HepG2 (cell line): Measurements from ENCODE around the gene FKBP8. TPM values are rescaled to one million over a fixed set of nuclear protein-coding genes. Genes with fewer than 3 reads are reported as not detected.

Experiments
- BORCS8-MEF2B ChIP-seq: sonication (generic); formaldehyde crosslinking; IDR thresholded peaks from 2 replicates; pipeline ENCODE4 v1.8.0; 2022; ENCODE audit warnings: mild to moderate bottlenecking, missing genetic modification reagents
- EZH2 ChIP-seq: conservative IDR thresholded peaks from 2 replicates; pipeline ENCODE4 v1.6.1; 2012; ENCODE audit warnings: mild to moderate bottlenecking, low read depth, low read length, moderate library complexity
- GATAD1 ChIP-seq: IDR thresholded peaks from 2 replicates; pipeline ENCODE4 v1.6.1; 2016; ENCODE audit warnings: missing genetic modification reagents, missing compliant biosample characterization
- IKZF5 ChIP-seq: IDR thresholded peaks from 2 replicates; pipeline ENCODE4 v1.6.1; 2018; ENCODE audit warnings: missing genetic modification reagents, mild to moderate bottlenecking, missing compliant biosample characterization
- KAT8 ChIP-seq: IDR thresholded peaks from 2 replicates; pipeline ENCODE4 v1.6.1; 2016; ENCODE audit warnings: missing genetic modification reagents, missing compliant biosample characterization
- KDM2A ChIP-seq: sonication (generic); formaldehyde crosslinking; IDR thresholded peaks from 2 replicates; pipeline ENCODE4 v1.4.0; 2020; ENCODE audit warnings: low read depth, missing genetic modification reagents, borderline replicate concordance
- KLF11 ChIP-seq: IDR thresholded peaks from 2 replicates; pipeline ENCODE4 v1.6.1; 2016; ENCODE audit warnings: missing compliant biosample characterization
- MAZ ChIP-seq, 2 experiments: sonication (generic) in 1 of 2; formaldehyde crosslinking in 1 of 2; IDR thresholded peaks; 2 replicates each; pipeline versions ENCODE4 v1.5.0 to v1.6.1; 2012 to 2020; ENCODE audit warnings: low read depth in 2 of 2, mild to moderate bottlenecking in 2 of 2, borderline replicate concordance in 1 of 2, improper control_type of control experiment in 1 of 2, low read length in 1 of 2, missing genetic modification reagents in 1 of 2, moderate library complexity in 1 of 2
- MED1 ChIP-seq: sonication (generic); formaldehyde crosslinking; IDR thresholded peaks from 2 replicates; pipeline ENCODE4 v1.4.0; 2020; ENCODE audit warnings: missing genetic modification reagents
- NR2F2 ChIP-seq: IDR thresholded peaks from 2 replicates; pipeline ENCODE4 v1.6.1; 2012; ENCODE audit warnings: low read depth, inconsistent platforms, borderline replicate concordance
- POLR2G ChIP-seq: fragments of 200-400 bp; formaldehyde crosslinking; IDR thresholded peaks from 2 replicates; pipeline ENCODE4 v1.6.1; 2018; ENCODE audit warnings: mild to moderate bottlenecking, low read depth, low read length, moderate library complexity
- PRDM15 ChIP-seq: sonication (generic); formaldehyde crosslinking; IDR thresholded peaks from 2 replicates; pipeline ENCODE4 v1.4.0; 2020; ENCODE audit warnings: missing genetic modification reagents
- SIX1 ChIP-seq: sonication (generic); formaldehyde crosslinking; IDR thresholded peaks from 2 replicates; pipeline ENCODE4 v1.4.0; 2020; ENCODE audit warnings: missing genetic modification reagents, borderline replicate concordance
- SSRP1 ChIP-seq: IDR thresholded peaks from 2 replicates; pipeline ENCODE4 v1.6.1; 2016; ENCODE audit warnings: control low read depth
- ZFX ChIP-seq: sonication (generic); formaldehyde crosslinking; IDR thresholded peaks from 2 replicates; pipeline ENCODE4 v1.4.0; 2020; ENCODE audit warnings: mild to moderate bottlenecking, low read depth, missing genetic modification reagents, moderate library complexity
- ZMAT5 ChIP-seq: sonication (generic); formaldehyde crosslinking; IDR thresholded peaks from 2 replicates; pipeline ENCODE4 v1.5.0; 2020; ENCODE audit warnings: mild to moderate bottlenecking, low read depth, missing genetic modification reagents, borderline replicate concordance
- ZNF317 ChIP-seq: sonication (generic); formaldehyde crosslinking; IDR thresholded peaks from 2 replicates; pipeline ENCODE4 v1.5.0; 2020; ENCODE audit warnings: mild to moderate bottlenecking, missing genetic modification reagents
- ZNF414 ChIP-seq: sonication (generic); formaldehyde crosslinking; IDR thresholded peaks from 2 replicates; pipeline ENCODE4 v1.5.0; 2020; ENCODE audit warnings: missing genetic modification reagents
- ZNF660 ChIP-seq: sonication (generic); formaldehyde crosslinking; IDR thresholded peaks from 2 replicates; pipeline ENCODE4 v1.5.1; 2020; ENCODE audit warnings: mild to moderate bottlenecking, low read depth, missing genetic modification reagents, borderline replicate concordance
- ZNF691 ChIP-seq: sonication (generic); formaldehyde crosslinking; IDR thresholded peaks from 2 replicates; pipeline ENCODE4 v1.4.0; 2020; ENCODE audit warnings: missing genetic modification reagents, low read depth, mild to moderate bottlenecking, borderline replicate concordance
- ZNF776 ChIP-seq: sonication (generic); formaldehyde crosslinking; IDR thresholded peaks from 2 replicates; pipeline ENCODE4 v1.4.0; 2020; ENCODE audit warnings: mild to moderate bottlenecking, missing genetic modification reagents
- ZSCAN31 ChIP-seq: sonication (generic); formaldehyde crosslinking; IDR thresholded peaks from 2 replicates; pipeline ENCODE4 v1.5.0; 2020; ENCODE audit warnings: low read depth, mild to moderate bottlenecking, missing genetic modification reagents
- polyA plus RNA-seq, 8 experiments: library from polyadenylated mRNA; depleted of rRNA in 3 of 8; stranded (reverse) in 7 of 8; unstranded in 1 of 8; fragments of >200 nt; fragmentation: Illumina TruSeq in 4 of 8; extraction: Trizol in 4 of 8; gene quantifications; 2 replicates each; pipeline versions ENCODE4 v1.2.1 to v1.2.3, GENCODE V29; 2011 to 2016; ENCODE audit warnings: low read depth in 4 of 8, missing spikeins in 1 of 8, mixed read lengths in 1 of 8; ENCODE audit not compliant: insufficient read depth in 1 of 8
- total RNA-seq, 5 experiments: library from RNA; depleted of rRNA; stranded (reverse); fragments of >200 nt; fragmentation: Illumina TruSeq; extraction: Trizol; gene quantifications; 2 replicates each; pipeline ENCODE4 v1.2.3, GENCODE V29; 2016; ENCODE audit warnings: low read depth in 1 of 5

FKBP8 gene
- total and polyA plus RNA-seq, 2 of the 13 experiments (the other 11 are each of a cell fraction or from before 2014, with no cell fraction given) = 81.7 to 93.9 TPM

DNA sequence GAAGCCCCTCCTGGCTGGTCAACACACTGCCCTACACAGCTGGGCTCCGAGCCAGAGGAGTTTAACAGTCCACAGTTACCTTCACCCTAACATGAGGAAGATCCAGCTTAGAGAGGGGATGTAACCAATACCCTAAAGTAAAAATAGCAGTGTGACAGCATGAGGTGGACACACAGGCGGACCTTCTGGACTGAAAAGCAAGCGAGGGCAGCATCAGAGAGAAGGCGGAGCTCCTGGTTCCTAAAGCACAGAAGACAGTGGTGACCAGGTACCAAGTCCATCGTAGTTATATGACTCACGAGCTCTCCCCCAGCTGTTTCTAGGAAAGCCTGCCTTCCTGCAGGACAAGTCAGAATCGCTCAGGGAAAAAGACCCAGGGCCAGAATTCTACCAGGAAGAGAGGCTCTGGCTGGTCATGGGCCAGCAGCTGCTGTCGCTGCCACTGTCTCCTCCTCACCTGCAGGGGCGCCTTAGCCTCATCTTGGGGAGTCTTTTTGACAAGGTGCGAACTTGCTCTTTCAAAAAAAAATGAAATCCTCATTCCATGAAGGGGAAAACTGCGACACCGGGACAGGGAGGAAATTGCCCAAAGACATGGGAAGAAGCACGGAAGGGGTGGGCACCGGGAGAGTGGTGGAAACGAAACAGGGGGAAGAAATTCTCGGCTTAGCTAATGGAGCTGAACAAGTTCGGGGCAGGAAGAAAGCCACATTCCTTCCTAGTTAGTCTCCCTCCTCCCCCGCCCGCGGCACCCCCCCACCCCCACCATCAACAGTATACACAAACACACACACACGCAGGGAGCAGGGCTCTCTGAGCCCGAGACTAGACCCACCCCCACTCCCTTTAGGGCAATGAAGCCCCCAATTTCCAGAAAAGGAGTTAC is 23.2 kb downstream of the FKBP8 start (continued):
- TF ChIP-seq PRDM15 (no peak), ZMAT5 (CRISPR knock-in tag) (no peak), MED1 (CRISPR knock-in tag) (peak; percentile 76), GATAD1 (CRISPR knock-in tag) (no peak), ZSCAN31 (CRISPR knock-in tag) (0 out of 2 replicates have a peak, but pooled peaks have one; percentile 62), ZNF414 (0 out of 2 replicates have a peak, but pooled peaks have one; percentile 28), ZNF776 (no peak), SSRP1 (peak; percentile 34; the same call in 1 of the 2 replicates), KDM2A (peak; percentile 47), ZNF660 (CRISPR knock-in tag) (no peak), MAZ (IDR thresholded peaks at IDR 0.05; ENCODE audit: borderline replicate concordance, low read depth, low read length) (0 out of 2 replicates have a peak, but pooled peaks have one; percentile 34), MAZ (CRISPR knock-in tag; IDR thresholded peaks at IDR 0.05; ENCODE audit: low read depth) (peak; percentile 37), NR2F2 (0 out of 2 replicates have a peak, but pooled peaks have one; percentile 25), BORCS8-MEF2B (CRISPR knock-in tag) (peak; percentile 65; the same call in 1 of the 2 replicates), POLR2G (peak; percentile 63), ZFX (CRISPR knock-in tag) (peak; percentile 19; the same call in 1 of the 2 replicates), ZNF691 (CRISPR knock-in tag) (no peak), ZNF317 (peak; percentile 63; the same call in 1 of the 2 replicates), SIX1 (CRISPR knock-in tag) (peak; percentile 39; the same call in 1 of the 2 replicates), EZH2 (no peak), KAT8 (CRISPR knock-in tag) (peak; percentile 68), KLF11 (CRISPR knock-in tag) (no peak), IKZF5 (CRISPR knock-in tag) (peak; percentile 89)
